ENCODE data around the gene RAPGEF5. TPM values are rescaled to one million over a fixed set of nuclear protein-coding genes. Genes with fewer than 3 reads are reported as not detected.

Gene RAPGEF5
- total and polyA plus RNA-seq, 10 donors, result 10.2 to 335 (median 184) TPM

DNA sequence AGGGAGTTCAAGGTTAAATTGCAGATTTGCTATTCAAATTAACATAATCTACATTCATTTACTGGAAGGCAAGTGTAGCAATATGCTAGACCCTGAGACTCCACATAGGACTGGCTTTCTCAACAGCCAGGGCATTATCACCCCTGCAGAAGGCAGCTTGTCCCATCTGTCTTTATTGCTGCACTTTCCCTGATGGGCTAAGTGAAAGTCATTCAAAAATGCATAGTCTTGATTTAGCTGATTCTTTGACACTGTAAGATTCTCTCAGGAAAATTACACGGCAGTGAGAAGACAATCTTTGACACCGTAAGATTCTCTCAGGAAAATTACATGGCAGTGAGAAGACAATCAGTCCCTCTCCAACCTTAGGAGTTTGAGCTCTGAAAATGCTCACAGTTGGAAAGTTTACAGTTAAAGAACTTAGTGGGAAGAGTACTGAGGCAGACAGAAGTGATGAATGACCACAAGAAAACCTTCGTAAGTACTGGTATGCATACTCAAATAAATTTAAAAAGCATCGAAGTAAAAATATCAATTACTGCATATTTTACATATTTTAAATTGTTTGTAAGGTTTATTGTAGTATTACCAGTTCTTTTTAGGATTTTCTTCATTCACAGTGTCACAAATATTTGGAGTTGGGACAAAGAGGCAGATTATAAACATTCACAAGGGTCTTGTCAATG, 88.9 kb downstream of the RAPGEF5 start:
- Histone ChIP-seq H3K4me3 (no peak overlapping the region), H3K27ac (no peak overlapping the region), H3K27me3 (replicated peaks in 1 of 7) (no peaks in the 10 kb centered on the region), H3K9me3 (no peaks in the 10 kb centered on the region), H3K4me1 (peaks cover 0 to 18% (median 0%) of the 10 kb centered on the region in 6 donors), H3K36me3 (no peaks in the 10 kb centered on the region)
- TF ChIP-seq, protein P1, sequence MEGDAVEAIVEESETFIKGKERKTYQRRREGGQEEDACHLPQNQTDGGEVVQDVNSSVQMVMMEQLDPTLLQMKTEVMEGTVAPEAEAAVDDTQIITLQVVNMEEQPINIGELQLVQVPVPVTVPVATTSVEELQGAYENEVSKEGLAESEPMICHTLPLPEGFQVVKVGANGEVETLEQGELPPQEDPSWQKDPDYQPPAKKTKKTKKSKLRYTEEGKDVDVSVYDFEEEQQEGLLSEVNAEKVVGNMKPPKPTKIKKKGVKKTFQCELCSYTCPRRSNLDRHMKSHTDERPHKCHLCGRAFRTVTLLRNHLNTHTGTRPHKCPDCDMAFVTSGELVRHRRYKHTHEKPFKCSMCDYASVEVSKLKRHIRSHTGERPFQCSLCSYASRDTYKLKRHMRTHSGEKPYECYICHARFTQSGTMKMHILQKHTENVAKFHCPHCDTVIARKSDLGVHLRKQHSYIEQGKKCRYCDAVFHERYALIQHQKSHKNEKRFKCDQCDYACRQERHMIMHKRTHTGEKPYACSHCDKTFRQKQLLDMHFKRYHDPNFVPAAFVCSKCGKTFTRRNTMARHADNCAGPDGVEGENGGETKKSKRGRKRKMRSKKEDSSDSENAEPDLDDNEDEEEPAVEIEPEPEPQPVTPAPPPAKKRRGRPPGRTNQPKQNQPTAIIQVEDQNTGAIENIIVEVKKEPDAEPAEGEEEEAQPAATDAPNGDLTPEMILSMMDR (IDR thresholded peaks at IDR 0.05 in 8 of 11, conservative IDR thresholded peaks at IDR 0.05 in 3 of 11), result no peak
- no peak for TF ChIP-seq POLR2AphosphoS5 (IDR thresholded peaks at IDR 0.05)
- no peak for TF ChIP-seq POLR2A (IDR thresholded peaks at IDR 0.05)
- intact Hi-C loops (cut with DNase I; ENCODE audit: low total_unique reads), result no loop called here
- WGBS, 5 donors, result 73 to 86% (median 79%) methylated on average over 4 of the region's 4 CpGs
- DNase-seq, result no peak

GRCh38 chr7:22262538-22262937, 94.4 kb downstream of the RAPGEF5 start:
- intact Hi-C loops (cut with DNase I; ENCODE audit: low total_unique reads), result no loop called here

GRCh38 chr7:22256541-22257096, 100.3 kb downstream of the RAPGEF5 start:
- peaks cover 0 to 4% (median 0%) of the 10 kb centered on the region in 6 donors for H3K36me3 ChIP-seq
- TF ChIP-seq POLR2AphosphoS5 (IDR thresholded peaks at IDR 0.05) (no peak), POLR2A (IDR thresholded peaks at IDR 0.05) (no peak)
- TF ChIP-seq, protein P1 (IDR thresholded peaks at IDR 0.05 in 8 of 11, conservative IDR thresholded peaks at IDR 0.05 in 3 of 11), result no peak
- H3K4me1 ChIP-seq, result peaks cover 0 to 19% (median 0%) of the 10 kb centered on the region in 6 donors
- no peak overlapping the region for H3K4me3 ChIP-seq
- 56 to 72% (median 71%) methylated on average over 2 of the region's 2 CpGs for WGBS, 5 donors
- no peak overlapping the region for H3K27ac ChIP-seq
- DNase-seq, result no peak
- no peaks in the 10 kb centered on the region for H3K9me3 ChIP-seq
- H3K27me3 ChIP-seq (replicated peaks in 1 of 7), result no peaks in the 10 kb centered on the region
- intact Hi-C loops (cut with DNase I; ENCODE audit: low total_unique reads), result no loop called here

More at GRCh38 chr7:22262538-22262937, 94.4 kb downstream of the RAPGEF5 start:
- no peak overlapping the region for H3K27ac ChIP-seq
- TF ChIP-seq POLR2AphosphoS5 (IDR thresholded peaks at IDR 0.05) (no peak), POLR2A (IDR thresholded peaks at IDR 0.05) (no peak)
- TF ChIP-seq, protein P1 (IDR thresholded peaks at IDR 0.05 in 8 of 11, conservative IDR thresholded peaks at IDR 0.05 in 3 of 11), result no peak
- 87 to 99% (median 94%) methylated on average over 4 of the region's 4 CpGs for WGBS, 5 donors
- no peaks in the 10 kb centered on the region for H3K27me3 ChIP-seq (replicated peaks in 1 of 7)
- H3K4me1 ChIP-seq, result peaks cover 0 to 6% (median 0%) of the 10 kb centered on the region in 6 donors
- no peak for DNase-seq
- H3K4me3 ChIP-seq, result no peak overlapping the region
- no peaks in the 10 kb centered on the region for H3K9me3 ChIP-seq
- H3K36me3 ChIP-seq, result peaks cover 0 to 4% (median 0%) of the 10 kb centered on the region in 6 donors

DNA sequence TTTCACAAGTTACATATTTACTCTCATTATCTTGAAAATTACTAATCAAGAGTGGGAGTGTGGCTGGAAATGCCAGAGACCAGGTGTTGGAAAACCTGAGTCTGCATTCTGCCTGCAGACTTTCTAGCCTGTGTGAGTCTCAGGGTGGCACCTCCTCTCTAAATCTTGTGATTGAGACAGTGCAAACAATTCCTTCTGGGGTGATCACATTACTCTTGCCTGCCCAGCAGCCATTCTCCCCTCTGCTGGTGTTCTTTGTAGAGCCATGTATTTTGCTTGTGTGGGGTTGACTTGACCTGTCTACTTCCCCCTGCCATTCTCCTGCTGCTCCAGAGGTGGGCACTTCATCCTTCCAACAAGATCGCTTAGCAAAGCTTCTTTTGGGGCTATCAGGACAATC, 101.1 kb downstream of the RAPGEF5 start:
- no peaks in the 10 kb centered on the region for H3K9me3 ChIP-seq

More for the DNA sequence above, 101.1 kb downstream of the RAPGEF5 start:
- 93 to 100% (median 93%) methylated on average over 1 of the region's 1 CpG for WGBS, 5 donors
- intact Hi-C loops (cut with DNase I; ENCODE audit: low total_unique reads), result no loop called here
- Histone ChIP-seq H3K4me1 (peaks cover 0 to 16% (median 4%) of the 10 kb centered on the region in 6 donors), H3K36me3 (peaks cover 0 to 4% (median 0%) of the 10 kb centered on the region in 6 donors), H3K4me3 (no peak overlapping the region), H3K27ac (no peak overlapping the region), H3K27me3 (replicated peaks in 1 of 7) (no peaks in the 10 kb centered on the region)
- no peak for DNase-seq
- TF ChIP-seq, protein P1 (IDR thresholded peaks at IDR 0.05 in 8 of 11, conservative IDR thresholded peaks at IDR 0.05 in 3 of 11), result no peak
- no peak for TF ChIP-seq POLR2AphosphoS5 (IDR thresholded peaks at IDR 0.05)
- no peak for TF ChIP-seq POLR2A (IDR thresholded peaks at IDR 0.05)
